Transverse colon (tissue), 4 donors: ENCODE measurements around the gene PNMA6F.

Experiments used
- POLR2AphosphoS5 ChIP-seq, 3 donors: sonication (generic); formaldehyde crosslinking; IDR thresholded peaks; one replicate each; pipeline ENCODE4 v1.6.1; 2016; ENCODE audit warnings: antibody characterized with exemption in 3 of 3
- TF ChIP-seq, protein P1 (sequence below), 5 experiments: fragments of 200-600 bp in 3 of 5; fragments of 450-650 bp in 2 of 5; sonication (generic) in 3 of 5; IDR thresholded peaks; 1 replicate in 2 of 5; 2 replicates in 3 of 5; pipeline ENCODE4 v1.5.1; 2016 to 2017; ENCODE audit warnings: antibody characterized with exemption in 5 of 5, inconsistent platforms in 3 of 5, mild to moderate bottlenecking in 2 of 5, moderate library complexity in 1 of 5

DNA sequence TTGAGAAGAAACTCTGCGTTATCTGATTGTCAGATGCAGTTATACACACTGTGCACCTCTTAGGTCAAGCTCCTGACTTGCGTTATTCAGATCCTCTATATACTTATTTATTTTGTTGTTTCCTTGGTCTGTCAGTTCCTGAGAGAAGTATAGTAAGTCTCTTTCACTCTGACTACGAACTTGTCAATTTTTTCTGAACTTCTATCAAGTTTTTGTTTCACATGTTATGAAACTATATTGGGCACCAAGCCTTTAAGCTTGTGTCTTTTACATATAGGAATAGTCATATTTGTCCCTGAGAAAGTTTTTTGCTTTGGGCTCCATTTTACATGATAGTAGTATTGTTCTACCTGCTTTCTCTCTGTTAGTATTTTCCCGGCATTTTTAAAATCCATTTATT, 44.1 kb upstream of the PNMA6F start:
- TF ChIP-seq, protein P1, sequence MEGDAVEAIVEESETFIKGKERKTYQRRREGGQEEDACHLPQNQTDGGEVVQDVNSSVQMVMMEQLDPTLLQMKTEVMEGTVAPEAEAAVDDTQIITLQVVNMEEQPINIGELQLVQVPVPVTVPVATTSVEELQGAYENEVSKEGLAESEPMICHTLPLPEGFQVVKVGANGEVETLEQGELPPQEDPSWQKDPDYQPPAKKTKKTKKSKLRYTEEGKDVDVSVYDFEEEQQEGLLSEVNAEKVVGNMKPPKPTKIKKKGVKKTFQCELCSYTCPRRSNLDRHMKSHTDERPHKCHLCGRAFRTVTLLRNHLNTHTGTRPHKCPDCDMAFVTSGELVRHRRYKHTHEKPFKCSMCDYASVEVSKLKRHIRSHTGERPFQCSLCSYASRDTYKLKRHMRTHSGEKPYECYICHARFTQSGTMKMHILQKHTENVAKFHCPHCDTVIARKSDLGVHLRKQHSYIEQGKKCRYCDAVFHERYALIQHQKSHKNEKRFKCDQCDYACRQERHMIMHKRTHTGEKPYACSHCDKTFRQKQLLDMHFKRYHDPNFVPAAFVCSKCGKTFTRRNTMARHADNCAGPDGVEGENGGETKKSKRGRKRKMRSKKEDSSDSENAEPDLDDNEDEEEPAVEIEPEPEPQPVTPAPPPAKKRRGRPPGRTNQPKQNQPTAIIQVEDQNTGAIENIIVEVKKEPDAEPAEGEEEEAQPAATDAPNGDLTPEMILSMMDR (IDR thresholded peaks at IDR 0.05): no peak
- no peak for TF ChIP-seq POLR2AphosphoS5 (IDR thresholded peaks at IDR 0.05)
